ENCODE results near the gene UMAD1. TPM values are rescaled to one million over a fixed set of nuclear protein-coding genes. Genes with fewer than 3 reads are reported as not detected.

Gene UMAD1
- total and polyA plus RNA-seq, 2 donors (not counting 3 experiments of a cell fraction or from before 2014, with no cell fraction given) = 5.6 to 6.6 TPM

DNA sequence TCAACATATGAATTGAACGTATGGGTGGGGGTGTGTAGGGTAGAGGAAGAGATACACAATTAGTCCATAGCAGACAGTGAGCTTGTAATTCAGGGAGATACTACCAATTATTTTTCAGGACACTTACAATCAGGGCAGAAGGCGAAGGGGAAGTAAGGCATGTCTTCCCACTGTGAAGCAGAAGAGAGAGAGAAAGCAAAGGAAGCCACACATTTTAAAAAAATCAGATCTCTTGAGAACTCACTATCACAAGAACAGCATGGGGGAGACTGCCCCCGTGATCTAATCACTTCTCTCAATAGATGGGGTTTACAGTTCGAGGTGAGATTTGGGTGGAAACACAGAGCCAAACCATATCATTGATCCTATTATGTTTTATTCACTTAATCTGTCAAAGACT lies 194.2 kb downstream of the UMAD1 start:
- intact Hi-C loops (cut with micrococcal nuclease) (no loop called here), dilution Hi-C loops (cut with MboI; ENCODE audit: extremely low pct_ligation_motif_present, low sequenced_read_pairs) (no loop called here)
- Histone ChIP-seq H3K79me2 (ENCODE audit: control insufficient read depth, insufficient read depth, low read length) (no peaks in the 10 kb centered on the region), H3K4me1 (ENCODE audit: control insufficient read depth, extremely low read depth, insufficient read depth, low read length) (no peaks in the 10 kb centered on the region), H3K9ac (replicated peaks; ENCODE audit: extremely low read depth, insufficient read depth, low read length) (no peak overlapping the region), H3K27ac (ENCODE audit: insufficient read depth, low read depth, low read length) (no peak overlapping the region), H2AFZ (ENCODE audit: low read depth, low read length) (no peak overlapping the region), H4K20me1 (replicated peaks; ENCODE audit: control insufficient read depth, extremely low read depth, insufficient read depth, low read length) (no peaks in the 10 kb centered on the region), H3K4me2 (ENCODE audit: insufficient read depth, low read length) (no peak overlapping the region), H3K36me3 (ENCODE audit: control insufficient read depth in 2 of 2, extremely low read depth in 1 of 2, insufficient read depth in 2 of 2, low read length in 2 of 2) (no peaks in the 10 kb centered on the region), H3K4me3 (replicated peaks in 1 of 3; ENCODE audit: insufficient read depth in 1 of 3, low read depth in 1 of 3, low read length in 3 of 3) (no peak overlapping the region), H3K27me3 (ENCODE audit: control insufficient read depth in 2 of 2, insufficient read depth in 2 of 2, low read length in 2 of 2) (no peaks in the 10 kb centered on the region), H3K9me1 (replicated peaks; ENCODE audit: control insufficient read depth, extremely low read depth, insufficient read depth, low read length) (no peaks in the 10 kb centered on the region), H3K9me3 (replicated peaks; ENCODE audit: control insufficient read depth, insufficient read depth, low read length) (no peaks in the 10 kb centered on the region)
- CTCF ChIA-PET = no interaction called here
- POLR2A ChIA-PET = no interaction called here
- no peak for FAIRE-seq
- BruUV-seq (replicated peaks) = no TSS peak
- no peak for DNase-seq (ENCODE audit: low read depth, low spot score)
- TF ChIP-seq JUN (IDR thresholded peaks at IDR 0.05; ENCODE audit: borderline replicate concordance, insufficient read depth, insufficient read length, low read depth) = no peak
- TF ChIP-seq POLR2AphosphoS5 (IDR thresholded peaks at IDR 0.05; ENCODE audit: insufficient read depth, low read depth, low read length) = no peak
- TF ChIP-seq MYC (IDR thresholded peaks at IDR 0.05; ENCODE audit: low read depth, low read length) = no peak
- no peak for TF ChIP-seq EZH2 (IDR thresholded peaks at IDR 0.05; ENCODE audit: borderline replicate concordance, low read depth, low read length, severe bottlenecking)
- no peak for TF ChIP-seq POLR2A (IDR thresholded peaks at IDR 0.05; ENCODE audit: low read depth, low read length)
- no peak for TF ChIP-seq GATA2 (IDR thresholded peaks at IDR 0.05; ENCODE audit: insufficient read depth, insufficient read length, low read depth, low read length)
- TF ChIP-seq, protein P1, sequence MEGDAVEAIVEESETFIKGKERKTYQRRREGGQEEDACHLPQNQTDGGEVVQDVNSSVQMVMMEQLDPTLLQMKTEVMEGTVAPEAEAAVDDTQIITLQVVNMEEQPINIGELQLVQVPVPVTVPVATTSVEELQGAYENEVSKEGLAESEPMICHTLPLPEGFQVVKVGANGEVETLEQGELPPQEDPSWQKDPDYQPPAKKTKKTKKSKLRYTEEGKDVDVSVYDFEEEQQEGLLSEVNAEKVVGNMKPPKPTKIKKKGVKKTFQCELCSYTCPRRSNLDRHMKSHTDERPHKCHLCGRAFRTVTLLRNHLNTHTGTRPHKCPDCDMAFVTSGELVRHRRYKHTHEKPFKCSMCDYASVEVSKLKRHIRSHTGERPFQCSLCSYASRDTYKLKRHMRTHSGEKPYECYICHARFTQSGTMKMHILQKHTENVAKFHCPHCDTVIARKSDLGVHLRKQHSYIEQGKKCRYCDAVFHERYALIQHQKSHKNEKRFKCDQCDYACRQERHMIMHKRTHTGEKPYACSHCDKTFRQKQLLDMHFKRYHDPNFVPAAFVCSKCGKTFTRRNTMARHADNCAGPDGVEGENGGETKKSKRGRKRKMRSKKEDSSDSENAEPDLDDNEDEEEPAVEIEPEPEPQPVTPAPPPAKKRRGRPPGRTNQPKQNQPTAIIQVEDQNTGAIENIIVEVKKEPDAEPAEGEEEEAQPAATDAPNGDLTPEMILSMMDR (IDR thresholded peaks at IDR 0.05; ENCODE audit: extremely low read depth in 1 of 2, insufficient read depth in 1 of 2, low read depth in 1 of 2, low read length in 2 of 2) = no peak
- TF ChIP-seq FOS (IDR thresholded peaks at IDR 0.05; ENCODE audit: borderline replicate concordance, insufficient read depth, low read length) = no peak
- TF ChIP-seq, protein P2, sequence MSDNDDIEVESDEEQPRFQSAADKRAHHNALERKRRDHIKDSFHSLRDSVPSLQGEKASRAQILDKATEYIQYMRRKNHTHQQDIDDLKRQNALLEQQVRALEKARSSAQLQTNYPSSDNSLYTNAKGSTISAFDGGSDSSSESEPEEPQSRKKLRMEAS (IDR thresholded peaks at IDR 0.05; ENCODE audit: insufficient read depth, insufficient read length) = no peak
